ENCODE measurements around the gene DPYSL5.

The DPYSL5 gene

GRCh38 chr2:26845021-26845420, 2.9 kb upstream of the DPYSL5 start:
- DNase-seq: no peak
- no peaks in the 10 kb centered on the region for H3K36me3 ChIP-seq (ENCODE audit: control insufficient read depth, insufficient read depth, low read length)
- no peak overlapping the region for H3K27ac ChIP-seq (ENCODE audit: insufficient read depth, low read length, poor library complexity, severe bottlenecking)
- peaks cover 48% of the 10 kb centered on the region for H3K27me3 ChIP-seq (replicated peaks; ENCODE audit: control insufficient read depth, insufficient read depth, low read length, poor library complexity, severe bottlenecking)
- no peaks in the 10 kb centered on the region for H3K9me3 ChIP-seq (ENCODE audit: control insufficient read depth, low read length)
- no peak overlapping the region for H3K4me3 ChIP-seq (ENCODE audit: insufficient read depth, low read depth, low read length, poor library complexity, severe bottlenecking)
- peaks cover 32% of the 10 kb centered on the region for H3K4me1 ChIP-seq (ENCODE audit: control insufficient read depth, insufficient read depth, low read length, poor library complexity, severe bottlenecking)

GRCh38 chr2:26846334-26847306, 1.3 kb upstream of the DPYSL5 start:
- Histone ChIP-seq H3K27ac (ENCODE audit: insufficient read depth, low read length, poor library complexity, severe bottlenecking) (no peak overlapping the region), H3K4me1 (ENCODE audit: control insufficient read depth, insufficient read depth, low read length, poor library complexity, severe bottlenecking) (peaks cover 32% of the 10 kb centered on the region), H3K36me3 (ENCODE audit: control insufficient read depth, insufficient read depth, low read length) (no peaks in the 10 kb centered on the region), H3K9me3 (ENCODE audit: control insufficient read depth, low read length) (no peaks in the 10 kb centered on the region), H3K27me3 (replicated peaks; ENCODE audit: control insufficient read depth, insufficient read depth, low read length, poor library complexity, severe bottlenecking) (peaks cover 55% of the 10 kb centered on the region), H3K4me3 (ENCODE audit: insufficient read depth, low read depth, low read length, poor library complexity, severe bottlenecking) (no peak overlapping the region)
- DNase-seq: peak in 2 of 3 donors; percentile 14 to 20

GRCh38 chr2:26847307-26847654, 651 bp upstream of the DPYSL5 start:
- H3K4me1 ChIP-seq (ENCODE audit: control insufficient read depth, insufficient read depth, low read length, poor library complexity, severe bottlenecking): peaks cover 32% of the 10 kb centered on the region
- DNase-seq: no peak
- H3K27me3 ChIP-seq (replicated peaks; ENCODE audit: control insufficient read depth, insufficient read depth, low read length, poor library complexity, severe bottlenecking): peaks cover 55% of the 10 kb centered on the region

GRCh38 chr2:26848336-26849055, 564 bp downstream of the DPYSL5 start:
- no peak for DNase-seq
- Histone ChIP-seq H3K4me1 (ENCODE audit: control insufficient read depth, insufficient read depth, low read length, poor library complexity, severe bottlenecking) (peaks cover 32% of the 10 kb centered on the region), H3K4me3 (ENCODE audit: insufficient read depth, low read depth, low read length, poor library complexity, severe bottlenecking) (peak overlapping the region; percentile 53), H3K27ac (ENCODE audit: insufficient read depth, low read length, poor library complexity, severe bottlenecking) (no peak overlapping the region), H3K9me3 (ENCODE audit: control insufficient read depth, low read length) (no peaks in the 10 kb centered on the region), H3K27me3 (replicated peaks; ENCODE audit: control insufficient read depth, insufficient read depth, low read length, poor library complexity, severe bottlenecking) (peaks cover 57% of the 10 kb centered on the region), H3K36me3 (ENCODE audit: control insufficient read depth, insufficient read depth, low read length) (no peaks in the 10 kb centered on the region)

More at GRCh38 chr2:26847307-26847654, 651 bp upstream of the DPYSL5 start:
- Histone ChIP-seq H3K36me3 (ENCODE audit: control insufficient read depth, insufficient read depth, low read length) (no peaks in the 10 kb centered on the region), H3K4me3 (ENCODE audit: insufficient read depth, low read depth, low read length, poor library complexity, severe bottlenecking) (peak overlapping the region; percentile 57), H3K9me3 (ENCODE audit: control insufficient read depth, low read length) (no peaks in the 10 kb centered on the region), H3K27ac (ENCODE audit: insufficient read depth, low read length, poor library complexity, severe bottlenecking) (no peak overlapping the region)

GRCh38 chr2:26849056-26849999, 1.4 kb downstream of the DPYSL5 start:
- Histone ChIP-seq H3K4me1 (ENCODE audit: control insufficient read depth, insufficient read depth, low read length, poor library complexity, severe bottlenecking) (peaks cover 32% of the 10 kb centered on the region), H3K9me3 (ENCODE audit: control insufficient read depth, low read length) (no peaks in the 10 kb centered on the region), H3K36me3 (ENCODE audit: control insufficient read depth, insufficient read depth, low read length) (no peaks in the 10 kb centered on the region), H3K4me3 (ENCODE audit: insufficient read depth, low read depth, low read length, poor library complexity, severe bottlenecking) (peak overlapping the region; percentile 53), H3K27me3 (replicated peaks; ENCODE audit: control insufficient read depth, insufficient read depth, low read length, poor library complexity, severe bottlenecking) (peaks cover 57% of the 10 kb centered on the region), H3K27ac (ENCODE audit: insufficient read depth, low read length, poor library complexity, severe bottlenecking) (no peak overlapping the region)
- no peak for DNase-seq

GRCh38 chr2:26850000-26850431, 2.1 kb downstream of the DPYSL5 start:
- Histone ChIP-seq H3K27ac (ENCODE audit: insufficient read depth, low read length, poor library complexity, severe bottlenecking) (no peak overlapping the region), H3K9me3 (ENCODE audit: control insufficient read depth, low read length) (no peaks in the 10 kb centered on the region), H3K36me3 (ENCODE audit: control insufficient read depth, insufficient read depth, low read length) (no peaks in the 10 kb centered on the region), H3K4me1 (ENCODE audit: control insufficient read depth, insufficient read depth, low read length, poor library complexity, severe bottlenecking) (peaks cover 32% of the 10 kb centered on the region), H3K4me3 (ENCODE audit: insufficient read depth, low read depth, low read length, poor library complexity, severe bottlenecking) (no peak overlapping the region), H3K27me3 (replicated peaks; ENCODE audit: control insufficient read depth, insufficient read depth, low read length, poor library complexity, severe bottlenecking) (peaks cover 51% of the 10 kb centered on the region)
- no peak for DNase-seq

- DNase-seq: no peak
- peaks cover 32% of the 10 kb centered on the region for H3K4me1 ChIP-seq (ENCODE audit: control insufficient read depth, insufficient read depth, low read length, poor library complexity, severe bottlenecking)
- H3K9me3 ChIP-seq (ENCODE audit: control insufficient read depth, low read length): no peaks in the 10 kb centered on the region
- H3K36me3 ChIP-seq (ENCODE audit: control insufficient read depth, insufficient read depth, low read length): no peaks in the 10 kb centered on the region
- peaks cover 51% of the 10 kb centered on the region for H3K27me3 ChIP-seq (replicated peaks; ENCODE audit: control insufficient read depth, insufficient read depth, low read length, poor library complexity, severe bottlenecking)
- no peak overlapping the region for H3K4me3 ChIP-seq (ENCODE audit: insufficient read depth, low read depth, low read length, poor library complexity, severe bottlenecking)
- no peak overlapping the region for H3K27ac ChIP-seq (ENCODE audit: insufficient read depth, low read length, poor library complexity, severe bottlenecking)
Observed at GRCh38 chr2:26850505-26850904, 2.6 kb downstream of the DPYSL5 start.

- H3K4me3 ChIP-seq (ENCODE audit: insufficient read depth, low read depth, low read length, poor library complexity, severe bottlenecking): no peak overlapping the region
- no peak for DNase-seq
- H3K4me1 ChIP-seq (ENCODE audit: control insufficient read depth, insufficient read depth, low read length, poor library complexity, severe bottlenecking): peaks cover 19% of the 10 kb centered on the region
- peaks cover 33% of the 10 kb centered on the region for H3K27me3 ChIP-seq (replicated peaks; ENCODE audit: control insufficient read depth, insufficient read depth, low read length, poor library complexity, severe bottlenecking)
- no peak overlapping the region for H3K27ac ChIP-seq (ENCODE audit: insufficient read depth, low read length, poor library complexity, severe bottlenecking)
- no peaks in the 10 kb centered on the region for H3K9me3 ChIP-seq (ENCODE audit: control insufficient read depth, low read length)
- no peaks in the 10 kb centered on the region for H3K36me3 ChIP-seq (ENCODE audit: control insufficient read depth, insufficient read depth, low read length)
Observed at GRCh38 chr2:26852405-26853306, 4.7 kb downstream of the DPYSL5 start.

GRCh38 chr2:26853751-26854150, 5.8 kb downstream of the DPYSL5 start:
- peaks cover 22% of the 10 kb centered on the region for H3K27me3 ChIP-seq (replicated peaks; ENCODE audit: control insufficient read depth, insufficient read depth, low read length, poor library complexity, severe bottlenecking)
- H3K4me1 ChIP-seq (ENCODE audit: control insufficient read depth, insufficient read depth, low read length, poor library complexity, severe bottlenecking): peaks cover 9% of the 10 kb centered on the region
- no peak for DNase-seq
- H3K27ac ChIP-seq (ENCODE audit: insufficient read depth, low read length, poor library complexity, severe bottlenecking): no peak overlapping the region
- H3K9me3 ChIP-seq (ENCODE audit: control insufficient read depth, low read length): no peaks in the 10 kb centered on the region
- H3K4me3 ChIP-seq (ENCODE audit: insufficient read depth, low read depth, low read length, poor library complexity, severe bottlenecking): no peak overlapping the region
- no peaks in the 10 kb centered on the region for H3K36me3 ChIP-seq (ENCODE audit: control insufficient read depth, insufficient read depth, low read length)

Measured in effector memory CD4-positive, alpha-beta T cell (primary cell).